HepG2 (cell line): ENCODE measurements around the gene CTDP1. TPM values are rescaled to one million over a fixed set of nuclear protein-coding genes. Genes with fewer than 3 reads are reported as not detected.

Experiments used
- ATF3 ChIP-seq: sonication (generic); formaldehyde crosslinking; IDR thresholded peaks from 2 replicates; pipeline ENCODE4 v1.4.0; 2020; ENCODE audit warnings: missing genetic modification reagents
- CCAR2 ChIP-seq: fragments of 200-400 bp; formaldehyde crosslinking; optimal IDR thresholded peaks from 2 replicates; pipeline ENCODE3; 2018; ENCODE audit warnings: low read depth, mild to moderate bottlenecking, low read length, moderate library complexity
- E2F1 ChIP-seq: sonication (generic); formaldehyde crosslinking; IDR thresholded peaks from 2 replicates; pipeline ENCODE4 v1.5.0; 2020; ENCODE audit warnings: missing genetic modification reagents
- FOXO1 ChIP-seq: sonication (generic); formaldehyde crosslinking; IDR thresholded peaks from 2 replicates; pipeline ENCODE4 v1.4.0; 2020; ENCODE audit warnings: missing genetic modification reagents
- HINFP ChIP-seq: sonication (generic); formaldehyde crosslinking; IDR thresholded peaks from 2 replicates; pipeline ENCODE4 v1.4.0; 2020; ENCODE audit warnings: low read depth, mild to moderate bottlenecking, missing genetic modification reagents
- KDM3A ChIP-seq: IDR thresholded peaks from 2 replicates; pipeline ENCODE4 v1.6.1; 2018; ENCODE audit warnings: low read depth, missing compliant biosample characterization
- PHF20 ChIP-seq: sonication (generic); formaldehyde crosslinking; IDR thresholded peaks from 2 replicates; pipeline ENCODE4 v1.5.0; 2020; ENCODE audit warnings: mild to moderate bottlenecking, missing genetic modification reagents
- ZNF383 ChIP-seq: sonication (generic); formaldehyde crosslinking; IDR thresholded peaks from 2 replicates; pipeline ENCODE4 v1.4.0; 2020; ENCODE audit warnings: missing genetic modification reagents, mild to moderate bottlenecking, borderline replicate concordance
- ZNF768 ChIP-seq: sonication (generic); formaldehyde crosslinking; IDR thresholded peaks from 2 replicates; pipeline ENCODE4 v1.4.0; 2020; ENCODE audit warnings: missing genetic modification reagents
- ZZZ3 ChIP-seq: sonication (generic); formaldehyde crosslinking; IDR thresholded peaks from 2 replicates; pipeline ENCODE4 v1.4.0; 2020; ENCODE audit warnings: missing genetic modification reagents, mild to moderate bottlenecking, borderline replicate concordance
- polyA plus RNA-seq, 8 experiments: library from polyadenylated mRNA; depleted of rRNA in 3 of 8; stranded (reverse) in 7 of 8; unstranded in 1 of 8; fragments of >200 nt; fragmentation: Illumina TruSeq in 4 of 8; extraction: Trizol in 4 of 8; gene quantifications; 2 replicates each; pipeline versions ENCODE4 v1.2.1 to v1.2.3, GENCODE V29; 2011 to 2016; ENCODE audit warnings: low read depth in 4 of 8, missing spikeins in 1 of 8, mixed read lengths in 1 of 8; ENCODE audit not compliant: insufficient read depth in 1 of 8
- total RNA-seq, 5 experiments: library from RNA; depleted of rRNA; stranded (reverse); fragments of >200 nt; fragmentation: Illumina TruSeq; extraction: Trizol; gene quantifications; 2 replicates each; pipeline ENCODE4 v1.2.3, GENCODE V29; 2016; ENCODE audit warnings: low read depth in 1 of 5
- TF ChIP-seq, protein P1 (sequence below): sonication (generic); formaldehyde crosslinking; IDR thresholded peaks from 2 replicates; pipeline ENCODE4 v1.9.0; 2021; ENCODE audit warnings: mild to moderate bottlenecking, missing genetic modification reagents
- TF ChIP-seq, protein P2 (sequence below): sonication (generic); formaldehyde crosslinking; conservative IDR thresholded peaks from 2 replicates; pipeline ENCODE4 v1.4.0; 2020; ENCODE audit warnings: missing genetic modification reagents
- TF ChIP-seq, protein P3 (sequence below): sonication (generic); formaldehyde crosslinking; IDR thresholded peaks from 2 replicates; pipeline ENCODE4 v1.5.0; 2020; ENCODE audit warnings: mild to moderate bottlenecking, low read depth, missing genetic modification reagents, borderline replicate concordance
- TF ChIP-seq, protein P4 (sequence below): IDR thresholded peaks from 2 replicates; pipeline ENCODE4 v1.6.1; 2016; ENCODE audit warnings: missing compliant biosample characterization, missing genetic modification reagents, borderline replicate concordance

The CTDP1 gene
- total and polyA plus RNA-seq, 2 of the 13 experiments (the other 11 are each of a cell fraction or from before 2014, with no cell fraction given): 6.9 to 11.0 TPM

GRCh38 chr18:79678665-79679551 lies 695 bp upstream of the CTDP1 start (continued):
- no peak for TF ChIP-seq FOXO1 (CRISPR knock-in tag)
- TF ChIP-seq ATF3 (CRISPR knock-in tag): 0 out of 2 replicates have a peak, but pooled peaks have one; percentile 41
- no peak; the same call in 1 of the 2 replicates for TF ChIP-seq ZZZ3
- TF ChIP-seq PHF20 (CRISPR knock-in tag): no peak; the same call in 1 of the 2 replicates
- TF ChIP-seq, protein P1, sequence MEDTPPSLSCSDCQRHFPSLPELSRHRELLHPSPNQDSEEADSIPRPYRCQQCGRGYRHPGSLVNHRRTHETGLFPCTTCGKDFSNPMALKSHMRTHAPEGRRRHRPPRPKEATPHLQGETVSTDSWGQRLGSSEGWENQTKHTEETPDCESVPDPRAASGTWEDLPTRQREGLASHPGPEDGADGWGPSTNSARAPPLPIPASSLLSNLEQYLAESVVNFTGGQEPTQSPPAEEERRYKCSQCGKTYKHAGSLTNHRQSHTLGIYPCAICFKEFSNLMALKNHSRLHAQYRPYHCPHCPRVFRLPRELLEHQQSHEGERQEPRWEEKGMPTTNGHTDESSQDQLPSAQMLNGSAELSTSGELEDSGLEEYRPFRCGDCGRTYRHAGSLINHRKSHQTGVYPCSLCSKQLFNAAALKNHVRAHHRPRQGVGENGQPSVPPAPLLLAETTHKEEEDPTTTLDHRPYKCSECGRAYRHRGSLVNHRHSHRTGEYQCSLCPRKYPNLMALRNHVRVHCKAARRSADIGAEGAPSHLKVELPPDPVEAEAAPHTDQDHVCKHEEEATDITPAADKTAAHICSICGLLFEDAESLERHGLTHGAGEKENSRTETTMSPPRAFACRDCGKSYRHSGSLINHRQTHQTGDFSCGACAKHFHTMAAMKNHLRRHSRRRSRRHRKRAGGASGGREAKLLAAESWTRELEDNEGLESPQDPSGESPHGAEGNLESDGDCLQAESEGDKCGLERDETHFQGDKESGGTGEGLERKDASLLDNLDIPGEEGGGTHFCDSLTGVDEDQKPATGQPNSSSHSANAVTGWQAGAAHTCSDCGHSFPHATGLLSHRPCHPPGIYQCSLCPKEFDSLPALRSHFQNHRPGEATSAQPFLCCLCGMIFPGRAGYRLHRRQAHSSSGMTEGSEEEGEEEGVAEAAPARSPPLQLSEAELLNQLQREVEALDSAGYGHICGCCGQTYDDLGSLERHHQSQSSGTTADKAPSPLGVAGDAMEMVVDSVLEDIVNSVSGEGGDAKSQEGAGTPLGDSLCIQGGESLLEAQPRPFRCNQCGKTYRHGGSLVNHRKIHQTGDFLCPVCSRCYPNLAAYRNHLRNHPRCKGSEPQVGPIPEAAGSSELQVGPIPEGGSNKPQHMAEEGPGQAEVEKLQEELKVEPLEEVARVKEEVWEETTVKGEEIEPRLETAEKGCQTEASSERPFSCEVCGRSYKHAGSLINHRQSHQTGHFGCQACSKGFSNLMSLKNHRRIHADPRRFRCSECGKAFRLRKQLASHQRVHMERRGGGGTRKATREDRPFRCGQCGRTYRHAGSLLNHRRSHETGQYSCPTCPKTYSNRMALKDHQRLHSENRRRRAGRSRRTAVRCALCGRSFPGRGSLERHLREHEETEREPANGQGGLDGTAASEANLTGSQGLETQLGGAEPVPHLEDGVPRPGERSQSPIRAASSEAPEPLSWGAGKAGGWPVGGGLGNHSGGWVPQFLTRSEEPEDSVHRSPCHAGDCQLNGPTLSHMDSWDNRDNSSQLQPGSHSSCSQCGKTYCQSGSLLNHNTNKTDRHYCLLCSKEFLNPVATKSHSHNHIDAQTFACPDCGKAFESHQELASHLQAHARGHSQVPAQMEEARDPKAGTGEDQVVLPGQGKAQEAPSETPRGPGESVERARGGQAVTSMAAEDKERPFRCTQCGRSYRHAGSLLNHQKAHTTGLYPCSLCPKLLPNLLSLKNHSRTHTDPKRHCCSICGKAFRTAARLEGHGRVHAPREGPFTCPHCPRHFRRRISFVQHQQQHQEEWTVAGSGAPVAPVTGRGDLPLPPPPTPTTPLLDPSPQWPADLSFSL (CRISPR knock-in tag): no peak
- no peak for TF ChIP-seq HINFP (CRISPR knock-in tag)
- TF ChIP-seq, protein P2, sequence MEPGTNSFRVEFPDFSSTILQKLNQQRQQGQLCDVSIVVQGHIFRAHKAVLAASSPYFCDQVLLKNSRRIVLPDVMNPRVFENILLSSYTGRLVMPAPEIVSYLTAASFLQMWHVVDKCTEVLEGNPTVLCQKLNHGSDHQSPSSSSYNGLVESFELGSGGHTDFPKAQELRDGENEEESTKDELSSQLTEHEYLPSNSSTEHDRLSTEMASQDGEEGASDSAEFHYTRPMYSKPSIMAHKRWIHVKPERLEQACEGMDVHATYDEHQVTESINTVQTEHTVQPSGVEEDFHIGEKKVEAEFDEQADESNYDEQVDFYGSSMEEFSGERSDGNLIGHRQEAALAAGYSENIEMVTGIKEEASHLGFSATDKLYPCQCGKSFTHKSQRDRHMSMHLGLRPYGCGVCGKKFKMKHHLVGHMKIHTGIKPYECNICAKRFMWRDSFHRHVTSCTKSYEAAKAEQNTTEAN (CRISPR knock-in tag): 0 out of 2 replicates have a peak, but pooled peaks have one; percentile 49
- peak; percentile 89 for TF ChIP-seq KDM3A (CRISPR knock-in tag)
- TF ChIP-seq, protein P3, sequence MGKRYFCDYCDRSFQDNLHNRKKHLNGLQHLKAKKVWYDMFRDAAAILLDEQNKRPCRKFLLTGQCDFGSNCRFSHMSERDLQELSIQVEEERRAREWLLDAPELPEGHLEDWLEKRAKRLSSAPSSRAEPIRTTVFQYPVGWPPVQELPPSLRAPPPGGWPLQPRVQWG (CRISPR knock-in tag): no peak
- no peak for TF ChIP-seq ZNF383 (CRISPR knock-in tag)
- peak; percentile 64; the same call in 1 of the 2 replicates for TF ChIP-seq E2F1
- TF ChIP-seq CCAR2: no peak
- TF ChIP-seq ZNF768: peak; percentile 79
- TF ChIP-seq, protein P4, sequence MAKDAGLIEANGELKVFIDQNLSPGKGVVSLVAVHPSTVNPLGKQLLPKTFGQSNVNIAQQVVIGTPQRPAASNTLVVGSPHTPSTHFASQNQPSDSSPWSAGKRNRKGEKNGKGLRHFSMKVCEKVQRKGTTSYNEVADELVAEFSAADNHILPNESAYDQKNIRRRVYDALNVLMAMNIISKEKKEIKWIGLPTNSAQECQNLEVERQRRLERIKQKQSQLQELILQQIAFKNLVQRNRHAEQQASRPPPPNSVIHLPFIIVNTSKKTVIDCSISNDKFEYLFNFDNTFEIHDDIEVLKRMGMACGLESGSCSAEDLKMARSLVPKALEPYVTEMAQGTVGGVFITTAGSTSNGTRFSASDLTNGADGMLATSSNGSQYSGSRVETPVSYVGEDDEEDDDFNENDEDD (CRISPR knock-in tag): peak; percentile 86
